GM18858 (cell line): ENCODE data around the gene SLC22A16.

ENCODE experiments used
- ATAC-seq: cut with Tn5 transposase; IDR thresholded peaks from one replicate; pipeline ENCODE4 v1.9.1; 2021; ENCODE audit not compliant: unreplicated experiment

Gene SLC22A16

GRCh38 chr6:110448846-110449540, 27.4 kb downstream of the SLC22A16 start:
- ATAC-seq, result no peak

GRCh38 chr6:110447761-110448160, 28.7 kb downstream of the SLC22A16 start:
- no peak for ATAC-seq

GRCh38 chr6:110446405-110446804, 30.0 kb downstream of the SLC22A16 start:
- ATAC-seq, result no peak

- ATAC-seq, result no peak
Observed at GRCh38 chr6:110440026-110440425, 36.4 kb downstream of the SLC22A16 start.

- ATAC-seq, result no peak
Observed at GRCh38 chr6:110439356-110439755, 37.1 kb downstream of the SLC22A16 start.

GRCh38 chr6:110434961-110435602, 41.3 kb downstream of the SLC22A16 start:
- ATAC-seq, result no peak

GRCh38 chr6:110432285-110432900, 44.0 kb downstream of the SLC22A16 start:
- no peak for ATAC-seq

GRCh38 chr6:110430741-110431140, 45.7 kb downstream of the SLC22A16 start:
- ATAC-seq, result no peak

- ATAC-seq, result no peak
Observed at GRCh38 chr6:110430236-110430635, 46.2 kb downstream of the SLC22A16 start.

GRCh38 chr6:110428153-110428552, 48.3 kb downstream of the SLC22A16 start:
- ATAC-seq, result no peak

- no peak for ATAC-seq
Observed at GRCh38 chr6:110425816-110426215, 50.6 kb downstream of the SLC22A16 start.

- no peak for ATAC-seq
Observed at GRCh38 chr6:110422444-110422822, 54.0 kb downstream of the SLC22A16 start.

- no peak for ATAC-seq
Observed at GRCh38 chr6:110421749-110422443, 54.5 kb downstream of the SLC22A16 start.

GRCh38 chr6:110419028-110419739, 57.2 kb downstream of the SLC22A16 start:
- ATAC-seq, result no peak

- ATAC-seq, result no peak
Observed at GRCh38 chr6:110418594-110418993, 57.8 kb downstream of the SLC22A16 start.

- ATAC-seq, result no peak
Observed at GRCh38 chr6:110415086-110415916, 61.1 kb downstream of the SLC22A16 start, which contains the start of gene DDO. Gene DDO, minus strand, starts transcription at chr6:110415575. Its CDS starts 2,113 bp downstream, at chr6:110413462.

GRCh38 chr6:110414669-110415068, 61.7 kb downstream of the SLC22A16 start:
- ATAC-seq, result no peak

GRCh38 chr6:110412360-110412759, 64.1 kb downstream of the SLC22A16 start:
- ATAC-seq, result no peak

GRCh38 chr6:110410511-110410910, 65.9 kb downstream of the SLC22A16 start:
- no peak for ATAC-seq

GRCh38 chr6:110409794-110410193, 66.6 kb downstream of the SLC22A16 start:
- no peak for ATAC-seq
